H1 (cell line): ENCODE measurements around the gene LHFPL2. TPM values are rescaled to one million over a fixed set of nuclear protein-coding genes. Genes with fewer than 3 reads are reported as not detected.

Experiments used
- CTCF ChIA-PET: fragments of 300-600 bp; sonication (Branson Sonifier 250); formaldehyde crosslinking; loops from one replicate; lab custom pipeline; 2021; ENCODE audit not compliant: partially characterized antibody; lab: Charles Lee
- POLR2A ChIA-PET: fragments of 300-600 bp; sonication (Branson Sonifier 250); formaldehyde crosslinking; loops from one replicate; lab custom pipeline; 2021; ENCODE audit warnings: inconsistent platforms; ENCODE audit not compliant: partially characterized antibody; lab: Charles Lee
- DNase-seq, 2 experiments: peaks; one replicate each; pipeline versions ENCODE4 v3.0.0 to v3.0.0-alpha.2; 2010 to 2022; ENCODE audit warnings: low spot score in 2 of 2, low read depth in 1 of 2, mixed read lengths in 1 of 2
- FAIRE-seq: peaks from 2 replicates; lab custom pipeline; 2011; peaks lifted over from hg19 to GRCh38; lab: Jason Lieb, UNC
- H2AFZ ChIP-seq: 2 replicates; pipeline ENCODE4 v1.8.1; 2012; ENCODE audit warnings: low read length, inconsistent platforms
- H2AK5ac ChIP-seq: 2 replicates; pipeline ENCODE4 v1.6.1; 2013; ENCODE audit warnings: low read depth, low read length
- H2BK120ac ChIP-seq: replicated peaks from 2 replicates; pipeline ENCODE3; 2013; ENCODE audit warnings: low read depth, low read length, inconsistent platforms
- H2BK12ac ChIP-seq: 2 replicates; pipeline ENCODE4 v1.6.1; 2013; ENCODE audit warnings: low read depth, low read length
- H2BK15ac ChIP-seq: 2 replicates; pipeline ENCODE4 v1.6.1; 2013; ENCODE audit warnings: low read length
- H2BK20ac ChIP-seq: 2 replicates; pipeline ENCODE4 v1.6.1; 2013; ENCODE audit warnings: low read length
- H2BK5ac ChIP-seq: 2 replicates; pipeline ENCODE4 v1.6.1; 2013; ENCODE audit warnings: low read depth, low read length
- H3K14ac ChIP-seq: 2 replicates; pipeline ENCODE4 v1.6.1; 2013; ENCODE audit warnings: inconsistent platforms; ENCODE audit not compliant: insufficient read length
- H3K18ac ChIP-seq: 2 replicates; pipeline ENCODE4 v1.6.1; 2013; ENCODE audit warnings: low read length; ENCODE audit errors: extremely low read depth
- H3K23ac ChIP-seq: 2 replicates; pipeline ENCODE4 v1.6.1; 2013; ENCODE audit warnings: inconsistent platforms; ENCODE audit not compliant: insufficient read length
- H3K23me2 ChIP-seq: 2 replicates; pipeline ENCODE4 v1.6.1; 2013; ENCODE audit warnings: low read depth, low read length
- H3K27ac ChIP-seq: 2 replicates; pipeline ENCODE4 v1.6.1; 2011; ENCODE audit warnings: low read depth, low read length, inconsistent platforms
- H3K27me3 ChIP-seq, 4 experiments: replicated peaks in 1 of 4; 1 replicate in 1 of 4; 2 replicates in 3 of 4; pipeline versions ENCODE4 v1.6.1 to v1.8.1; 2011 to 2013; ENCODE audit warnings: low read length in 3 of 4, mild to moderate bottlenecking in 3 of 4, inconsistent platforms in 2 of 4, mixed read lengths in 2 of 4, moderate library complexity in 1 of 4; ENCODE audit not compliant: control insufficient read depth in 3 of 4, insufficient read depth in 3 of 4; ENCODE audit errors: extremely low read depth in 1 of 4
- H3K36me3 ChIP-seq, 4 experiments: 2 replicates each; pipeline versions ENCODE4 v1.6.1 to v1.8.1; 2011 to 2013; ENCODE audit warnings: mild to moderate bottlenecking in 4 of 4, low read length in 3 of 4, moderate library complexity in 2 of 4, control low read depth in 1 of 4, inconsistent platforms in 1 of 4; ENCODE audit not compliant: insufficient read depth in 4 of 4, control insufficient read depth in 2 of 4
- H3K4ac ChIP-seq: replicated peaks from 2 replicates; pipeline ENCODE3; 2013; ENCODE audit warnings: low read length, low read depth, mixed read lengths, inconsistent platforms; ENCODE audit not compliant: insufficient read length
- H3K4me1 ChIP-seq, 4 experiments: replicated peaks in 1 of 4; 1 replicate in 1 of 4; 2 replicates in 3 of 4; pipeline versions ENCODE4 v1.6.1 to v1.8.1; 2011 to 2013; ENCODE audit warnings: low read length in 3 of 4, inconsistent platforms in 2 of 4, mixed read lengths in 1 of 4; ENCODE audit not compliant: insufficient read depth in 4 of 4, control insufficient read depth in 3 of 4
- H3K4me2 ChIP-seq, 2 experiments: 2 replicates each; pipeline versions ENCODE4 v1.6.1 to v1.8.1; 2011 to 2013; ENCODE audit warnings: low read depth in 2 of 2, low read length in 2 of 2, control low read depth in 1 of 2, inconsistent platforms in 1 of 2, mild to moderate bottlenecking in 1 of 2; ENCODE audit not compliant: insufficient read depth in 1 of 2
- H3K4me3 ChIP-seq, 4 experiments: fragments of 200-600, 300-600 bp in 1 of 4; sonication (generic), shearing (Covaris generic), sonication (Bioruptor Twin) in 1 of 4; 2 replicates each; pipeline versions ENCODE4 v1.5.1 to v1.8.1; 2011 to 2016; ENCODE audit warnings: low read length in 4 of 4, low read depth in 3 of 4, control low read depth in 2 of 4, inconsistent platforms in 2 of 4, mild to moderate bottlenecking in 2 of 4, mixed read lengths in 1 of 4, moderate library complexity in 1 of 4; ENCODE audit not compliant: insufficient read depth in 2 of 4; ENCODE audit errors: extremely low read depth in 1 of 4
- H3K56ac ChIP-seq: replicated peaks from 2 replicates; pipeline ENCODE3; 2013; ENCODE audit warnings: low read depth, mild to moderate bottlenecking, mixed read lengths, low read length, inconsistent platforms; ENCODE audit not compliant: insufficient read length
- H3K79me1 ChIP-seq: 2 replicates; pipeline ENCODE4 v1.6.1; 2013; ENCODE audit warnings: low read depth, low read length, control low read depth
- H3K79me2 ChIP-seq, 2 experiments: 2 replicates each; pipeline versions ENCODE4 v1.6.1 to v1.8.1; 2012 to 2013; ENCODE audit warnings: low read length in 2 of 2, mild to moderate bottlenecking in 2 of 2, inconsistent platforms in 1 of 2; ENCODE audit not compliant: insufficient read depth in 2 of 2, control insufficient read depth in 1 of 2
- H3K9ac ChIP-seq, 4 experiments: replicated peaks in 1 of 4; 1 replicate in 1 of 4; 2 replicates in 3 of 4; pipeline versions ENCODE4 v1.6.1 to v1.8.1; 2011 to 2013; ENCODE audit warnings: low read depth in 3 of 4, low read length in 3 of 4, control low read depth in 2 of 4, mild to moderate bottlenecking in 2 of 4, moderate library complexity in 2 of 4, inconsistent platforms in 1 of 4; ENCODE audit errors: extremely low read depth in 1 of 4
- H3K9me3 ChIP-seq, 2 experiments: 2 replicates each; pipeline versions ENCODE4 v1.6.1 to v1.8.1; 2012 to 2013; ENCODE audit warnings: mild to moderate bottlenecking in 2 of 2, moderate library complexity in 2 of 2, control low read depth in 1 of 2, inconsistent platforms in 1 of 2, low read depth in 1 of 2, low read length in 1 of 2, mixed read lengths in 1 of 2; ENCODE audit not compliant: insufficient read depth in 2 of 2
- H4K20me1 ChIP-seq, 2 experiments: replicated peaks in 1 of 2; 2 replicates each; pipeline versions ENCODE3 to v1.8.1; 2011 to 2013; ENCODE audit warnings: inconsistent platforms in 2 of 2, low read length in 2 of 2, mild to moderate bottlenecking in 1 of 2; ENCODE audit not compliant: insufficient read depth in 2 of 2, control insufficient read depth in 1 of 2
- H4K5ac ChIP-seq: 2 replicates; pipeline ENCODE4 v1.6.1; 2013; ENCODE audit warnings: low read length, low read depth, mixed read lengths, inconsistent platforms; ENCODE audit not compliant: insufficient read length
- H4K8ac ChIP-seq: 2 replicates; pipeline ENCODE4 v1.8.0; 2013; ENCODE audit warnings: mild to moderate bottlenecking, moderate library complexity, low read length, inconsistent platforms; ENCODE audit not compliant: insufficient read depth; ENCODE audit errors: extremely low read depth
- H4K91ac ChIP-seq: replicated peaks from 2 replicates; pipeline ENCODE3; 2013; ENCODE audit warnings: low read length, mixed read lengths, inconsistent platforms; ENCODE audit not compliant: insufficient read length
- BRCA1 ChIP-seq: IDR thresholded peaks from 2 replicates; pipeline ENCODE4 v1.6.1; 2012; ENCODE audit warnings: low read depth, low read length, improper control_type of control experiment
- MAFK ChIP-seq: IDR thresholded peaks from 2 replicates; pipeline ENCODE4 v1.6.1; 2012; ENCODE audit warnings: low read depth, mild to moderate bottlenecking, improper control_type of control experiment, low read length
- RBBP5 ChIP-seq: IDR thresholded peaks from 2 replicates; pipeline ENCODE4 v1.7.1; 2012; ENCODE audit warnings: low read depth, mild to moderate bottlenecking, inconsistent platforms, low read length, moderate library complexity, borderline replicate concordance
- RNF2 ChIP-seq: fragments of 200-900, 300-1000 bp; sonication (generic); IDR thresholded peaks from 2 replicates; pipeline ENCODE4 v1.7.1; 2016; ENCODE audit warnings: borderline replicate concordance, low read depth, mild to moderate bottlenecking, antibody characterized with exemption, low read length; ENCODE audit not compliant: poor library complexity, severe bottlenecking; ENCODE audit errors: missing control alignments
- SIN3A ChIP-seq, 2 experiments: IDR thresholded peaks in 1 of 2; conservative IDR thresholded peaks in 1 of 2; 2 replicates each; pipeline ENCODE4 v1.6.1; 2011 to 2012; ENCODE audit warnings: low read length in 2 of 2, improper control_type of control experiment in 1 of 2, low read depth in 1 of 2, mild to moderate bottlenecking in 1 of 2
- SIX5 ChIP-seq: IDR thresholded peaks from 2 replicates; pipeline ENCODE4 v1.6.1; 2011; ENCODE audit warnings: mild to moderate bottlenecking, low read depth, low read length
- SP4 ChIP-seq: IDR thresholded peaks from 2 replicates; pipeline ENCODE4 v1.6.1; 2012; ENCODE audit warnings: low read length, inconsistent platforms
- TAF1 ChIP-seq: IDR thresholded peaks from 2 replicates; pipeline ENCODE4 v1.6.1; 2011; ENCODE audit warnings: mild to moderate bottlenecking, low read depth, low read length
- WGBS, 2 experiments: shearing (Covaris generic) in 1 of 2; methylation state at CpG; one replicate each; pipeline versions ENCODE4 v1.1.6 to v1.1.7; 2013 to 2015; ENCODE audit warnings: low lambda C conversion rate in 2 of 2, mixed read lengths in 2 of 2, inconsistent platforms in 1 of 2, low coverage in 1 of 2, missing lambda C conversion rate in 1 of 2; ENCODE audit not compliant: insufficient replicate concordance in 2 of 2, insufficient coverage in 1 of 2, insufficient read length in 1 of 2; ENCODE audit errors: extremely low coverage in 1 of 2, missing lambda C conversion rate in 1 of 2; 5-methylcytosine and 5-hydroxymethylcytosine counted together
- polyA plus RNA-seq, 7 experiments: library from polyadenylated mRNA; depleted of rRNA in 3 of 7; stranded (reverse) in 5 of 7; unstranded in 2 of 7; fragments of >200 nt in 5 of 7; fragments of 200-250 nt in 2 of 7; gene quantifications; 1 replicate in 5 of 7; 2 replicates in 1 of 7; 4 replicates in 1 of 7; pipeline versions ENCODE4 v1.2.1 to v1.2.3, GENCODE V29; 2011 to 2013; ENCODE audit warnings: missing spikeins in 2 of 7, mixed read lengths in 2 of 7
- total RNA-seq: library from RNA; stranded (reverse); fragmentation: NEBNext Ultra II Directional; extraction: Animal tissue kit (Norgen Biotek cat#: 25700); gene quantifications from 2 replicates; pipeline ENCODE4 v1.2.1, GENCODE V29; 2021
- TF ChIP-seq, protein P1 (sequence below), 3 experiments: IDR thresholded peaks; 1 replicate in 2 of 3; 2 replicates in 1 of 3; pipeline versions ENCODE4 v1.5.1 to v1.6.1; 2011; ENCODE audit warnings: low read length in 3 of 3, mild to moderate bottlenecking in 3 of 3, inconsistent platforms in 2 of 3, low read depth in 1 of 3, moderate library complexity in 1 of 3; ENCODE audit not compliant: insufficient read depth in 1 of 3; ENCODE audit errors: control extremely low read depth in 1 of 3
- TF ChIP-seq, protein P2 (sequence below): IDR thresholded peaks from 2 replicates; pipeline ENCODE4 v1.6.1; 2012; ENCODE audit warnings: inconsistent platforms

The LHFPL2 gene
- total and polyA plus RNA-seq, 2 of the 8 experiments (the other 6 are each of a cell fraction or from before 2014, with no cell fraction given): 9.6 to 43.0 TPM

DNA sequence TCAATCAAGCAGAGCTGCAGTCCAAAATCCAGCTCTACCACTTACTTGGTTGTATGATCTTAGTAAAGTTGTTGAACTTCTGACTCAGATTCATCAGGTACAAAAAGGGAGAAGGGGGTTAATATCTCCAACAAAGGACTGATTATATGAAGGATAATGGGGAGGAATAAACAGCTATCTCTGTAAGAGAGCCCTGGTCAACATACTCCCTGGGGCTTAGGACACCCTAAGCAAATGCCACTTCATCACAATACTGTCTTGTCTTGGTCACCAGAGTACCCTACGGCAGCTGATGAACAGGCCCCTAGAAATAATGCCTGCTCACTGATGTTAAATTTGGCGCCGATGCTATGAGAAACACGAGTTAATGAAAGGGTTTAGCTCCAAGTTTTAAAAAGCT is 34.8 kb downstream of the LHFPL2 start:
- H2BK12ac ChIP-seq: no peak overlapping the region
- H3K14ac ChIP-seq: no peak overlapping the region
- no peak overlapping the region for H2BK120ac ChIP-seq
- no peaks in the 10 kb centered on the region for H3K27me3 ChIP-seq
- no peaks in the 10 kb centered on the region for H3K9me3 ChIP-seq
- H3K4ac ChIP-seq: no peak overlapping the region
- H4K8ac ChIP-seq: no peak overlapping the region
- H4K91ac ChIP-seq: no peak overlapping the region
- peaks cover 0 to 7% of the 10 kb centered on the region in 2 experiments for H4K20me1 ChIP-seq
- H3K18ac ChIP-seq: no peak overlapping the region
- no peak overlapping the region for H2BK20ac ChIP-seq
- H2AFZ ChIP-seq: no peak overlapping the region
- no peaks in the 10 kb centered on the region for H3K23me2 ChIP-seq
- FAIRE-seq: no peak
- H3K4me3 ChIP-seq: no peak overlapping the region
- peaks cover 8 to 24% (median 9%) of the 10 kb centered on the region in 4 experiments for H3K4me1 ChIP-seq
- H3K79me2 ChIP-seq: peaks cover 5 to 47% of the 10 kb centered on the region in 2 experiments
- 64% methylated on average over 4 of the region's 4 CpGs; no CpG with 5 or more reads in 1 of the 2 experiments for WGBS, 2 experiments
- ChIA-PET POLR2A (interaction anchor here (1.1 kb wide), 1 partner anchor 21 kb away, joined by 3 read pairs; no protein-coding TSS in a partner anchor), CTCF (interaction anchor here (0.6 to 2.7 kb wide), 6 partner anchors 13 to 1246 kb away, joined by 3 to 8 read pairs (median 6); no protein-coding TSS in a partner anchor)
- H3K79me1 ChIP-seq: peaks cover 7% of the 10 kb centered on the region
- H2BK5ac ChIP-seq: no peak overlapping the region
- no peak overlapping the region for H3K56ac ChIP-seq
- H3K27ac ChIP-seq: no peak overlapping the region
- no peak overlapping the region for H2BK15ac ChIP-seq
- no peak overlapping the region for H3K9ac ChIP-seq
- no peak for DNase-seq
- no peak overlapping the region for H2AK5ac ChIP-seq
- no peak overlapping the region for H3K4me2 ChIP-seq
- H3K36me3 ChIP-seq: peaks cover 0 to 2% (median 0%) of the 10 kb centered on the region in 4 experiments; a peak in 3 of 8 replicates
- no peak overlapping the region for H3K23ac ChIP-seq
- H4K5ac ChIP-seq: no peak overlapping the region
- TF ChIP-seq RNF2 (no peak), TAF1 (no peak), MAFK (no peak), SIX5 (no peak), BRCA1 (no peak), SP4 (no peak), SIN3A (conservative IDR thresholded peaks at IDR 0.05 in 1 of 2, IDR thresholded peaks at IDR 0.05 in 1 of 2; ENCODE audit: low read depth in 1 of 2, low read length in 2 of 2) (no peak), RBBP5 (no peak)
- TF ChIP-seq, protein P1, sequence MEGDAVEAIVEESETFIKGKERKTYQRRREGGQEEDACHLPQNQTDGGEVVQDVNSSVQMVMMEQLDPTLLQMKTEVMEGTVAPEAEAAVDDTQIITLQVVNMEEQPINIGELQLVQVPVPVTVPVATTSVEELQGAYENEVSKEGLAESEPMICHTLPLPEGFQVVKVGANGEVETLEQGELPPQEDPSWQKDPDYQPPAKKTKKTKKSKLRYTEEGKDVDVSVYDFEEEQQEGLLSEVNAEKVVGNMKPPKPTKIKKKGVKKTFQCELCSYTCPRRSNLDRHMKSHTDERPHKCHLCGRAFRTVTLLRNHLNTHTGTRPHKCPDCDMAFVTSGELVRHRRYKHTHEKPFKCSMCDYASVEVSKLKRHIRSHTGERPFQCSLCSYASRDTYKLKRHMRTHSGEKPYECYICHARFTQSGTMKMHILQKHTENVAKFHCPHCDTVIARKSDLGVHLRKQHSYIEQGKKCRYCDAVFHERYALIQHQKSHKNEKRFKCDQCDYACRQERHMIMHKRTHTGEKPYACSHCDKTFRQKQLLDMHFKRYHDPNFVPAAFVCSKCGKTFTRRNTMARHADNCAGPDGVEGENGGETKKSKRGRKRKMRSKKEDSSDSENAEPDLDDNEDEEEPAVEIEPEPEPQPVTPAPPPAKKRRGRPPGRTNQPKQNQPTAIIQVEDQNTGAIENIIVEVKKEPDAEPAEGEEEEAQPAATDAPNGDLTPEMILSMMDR (IDR thresholded peaks at IDR 0.05; ENCODE audit: control extremely low read depth in 1 of 3, insufficient read depth in 1 of 3, low read depth in 1 of 3, low read length in 3 of 3): no peak
- TF ChIP-seq, protein P2, sequence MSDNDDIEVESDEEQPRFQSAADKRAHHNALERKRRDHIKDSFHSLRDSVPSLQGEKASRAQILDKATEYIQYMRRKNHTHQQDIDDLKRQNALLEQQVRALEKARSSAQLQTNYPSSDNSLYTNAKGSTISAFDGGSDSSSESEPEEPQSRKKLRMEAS: no peak
